ENCODE results near the gene DYRK3.

DNA sequence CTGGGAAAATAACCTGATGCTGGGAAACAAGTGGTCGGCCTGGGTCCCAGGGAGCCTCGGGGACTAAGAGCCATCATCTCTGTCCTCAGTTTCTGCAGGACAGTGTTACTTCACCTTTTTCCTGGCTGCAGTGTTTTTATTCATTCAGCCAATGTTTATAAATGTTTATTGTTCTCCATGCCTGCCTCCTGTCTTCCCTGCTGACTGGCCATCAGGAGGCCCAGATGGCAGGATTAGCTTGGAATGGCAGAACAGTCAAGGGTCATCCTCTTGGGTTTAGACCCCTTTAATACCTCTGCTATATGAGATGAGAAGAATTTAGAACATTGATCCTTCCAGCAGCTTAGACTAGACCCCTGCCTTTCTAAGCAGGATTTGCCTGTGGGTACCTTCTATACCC is 62.7 kb downstream of the DYRK3 start:
- TF ChIP-seq, protein P1, sequence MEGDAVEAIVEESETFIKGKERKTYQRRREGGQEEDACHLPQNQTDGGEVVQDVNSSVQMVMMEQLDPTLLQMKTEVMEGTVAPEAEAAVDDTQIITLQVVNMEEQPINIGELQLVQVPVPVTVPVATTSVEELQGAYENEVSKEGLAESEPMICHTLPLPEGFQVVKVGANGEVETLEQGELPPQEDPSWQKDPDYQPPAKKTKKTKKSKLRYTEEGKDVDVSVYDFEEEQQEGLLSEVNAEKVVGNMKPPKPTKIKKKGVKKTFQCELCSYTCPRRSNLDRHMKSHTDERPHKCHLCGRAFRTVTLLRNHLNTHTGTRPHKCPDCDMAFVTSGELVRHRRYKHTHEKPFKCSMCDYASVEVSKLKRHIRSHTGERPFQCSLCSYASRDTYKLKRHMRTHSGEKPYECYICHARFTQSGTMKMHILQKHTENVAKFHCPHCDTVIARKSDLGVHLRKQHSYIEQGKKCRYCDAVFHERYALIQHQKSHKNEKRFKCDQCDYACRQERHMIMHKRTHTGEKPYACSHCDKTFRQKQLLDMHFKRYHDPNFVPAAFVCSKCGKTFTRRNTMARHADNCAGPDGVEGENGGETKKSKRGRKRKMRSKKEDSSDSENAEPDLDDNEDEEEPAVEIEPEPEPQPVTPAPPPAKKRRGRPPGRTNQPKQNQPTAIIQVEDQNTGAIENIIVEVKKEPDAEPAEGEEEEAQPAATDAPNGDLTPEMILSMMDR (IDR thresholded peaks at IDR 0.05; ENCODE audit: low read depth, low read length): no peak
- TF ChIP-seq POLR2A (IDR thresholded peaks at IDR 0.05; ENCODE audit: extremely low read depth, insufficient read length): no peak

Measured in NB4 (cell line).